Pancreas (tissue), 10 donors: ENCODE data around the gene HHATL. TPM values are rescaled to one million over a fixed set of nuclear protein-coding genes. Genes with fewer than 3 reads are reported as not detected.

Experiments used
- ATAC-seq, 4 donors: fragments of 200-7000 bp; cut with Tn5 transposase; one replicate each; pipeline versions ENCODE4 v1.8.0 to v1.9.1; 2020; ENCODE audit warnings: mild to moderate bottlenecking in 4 of 4, moderate library complexity in 4 of 4
- DNase-seq, 6 donors: peaks; one replicate each; pipeline ENCODE4 v3.0.0-alpha.2; 2020
- FAIRE-seq: peaks from 2 replicates; lab custom pipeline; 2012; peaks lifted over from hg19 to GRCh38; lab: Jason Lieb, UNC
- H3K27ac ChIP-seq, 4 donors: fragments of 200-600 bp; sonication (generic); 1 replicate in 3 of 4; 2 replicates in 1 of 4; pipeline versions ENCODE4 v1.5.0 to v1.8.0; 2020
- H3K27me3 ChIP-seq, 4 donors: fragments of 200-600 bp; one replicate each; pipeline ENCODE4 v1.8.0; 2021
- H3K36me3 ChIP-seq, 3 donors: fragments of 200-600 bp; sonication (generic) in 1 of 3; one replicate each; pipeline versions ENCODE4 v1.5.0 to v1.8.0; 2020 to 2021
- H3K4me1 ChIP-seq, 3 donors: fragments of 200-600 bp; one replicate each; pipeline ENCODE4 v1.8.0; 2021
- H3K4me3 ChIP-seq, 4 donors: fragments of 200-600 bp; sonication (generic) in 2 of 4; one replicate each; pipeline versions ENCODE4 v1.5.0 to v1.8.0; 2020 to 2021
- H3K9me3 ChIP-seq, 4 donors: fragments of 200-600 bp; one replicate each; pipeline ENCODE4 v1.8.0; 2021
- CTCF ChIP-seq, 4 donors: fragments of 200-600 bp; sonication (generic) in 3 of 4; IDR thresholded peaks; one replicate each; pipeline versions ENCODE4 v1.5.0 to v1.8.0; 2021; ENCODE audit warnings: antibody characterized with exemption in 4 of 4
- WGBS, 2 donors: extraction: QIAGEN DNeasy Blood & Tissue Kit; methylation state at CpG; one replicate each; pipeline ENCODE4 v1.1.7; 2013; 5-methylcytosine and 5-hydroxymethylcytosine counted together
- intact Hi-C, 3 donors: fragments of 100-400 bp; cut with DNase I; formaldehyde crosslinking; loops; one replicate each; pipeline versions ENCODE4 v1.11.1 to v1.14.2; 2022
- polyA plus RNA-seq, 2 donors: library from polyadenylated mRNA; stranded (reverse); fragments of 200-250 nt; gene quantifications; one replicate each; pipeline ENCODE4 v1.2.3, GENCODE V29; 2013
- total RNA-seq, 6 donors: library from RNA; stranded (reverse); fragmentation: NEBNext Ultra II Directional in 4 of 6; extraction: Animal tissue kit (Norgen Biotek cat#: 25700) in 4 of 6; gene quantifications; one replicate each; pipeline versions ENCODE4 v1.2.1 to v1.2.4, GENCODE V29; 2021 to 2023
- donor health status: healthy with polysubstance abuse.
- donor health status: DM: no; HTN: no; CAD: no; lungs with moderate emphysema.
- donor health status: DM: no; HTN: no; CAD: no.
- donor health status: control.
- donor health status: control.
- donor health status: Bipolar disorder and iron deficiency.
- donor health status: DM: yes; HTN: yes; CAD: no.
- donor health status: DM: no; HTN: no; CAD: no.
- donor health status: DM: no; HTN: no; CAD: no.
- donor health status: DM: yes; HTN: yes; CAD: no.

HHATL gene
- total and polyA plus RNA-seq, 8 donors = 0.42 to 17.8 (median 2.4) TPM; not detected in 1

GRCh38 chr3:42704136-42704841 is 1.7 kb upstream of the HHATL start:
- Histone ChIP-seq H3K9me3 (no peaks in the 10 kb centered on the region), H3K27ac (no peak overlapping the region), H3K4me3 (no peak overlapping the region), H3K4me1 (no peaks in the 10 kb centered on the region), H3K36me3 (no peaks in the 10 kb centered on the region), H3K27me3 (no peaks in the 10 kb centered on the region)
- FAIRE-seq = no peak
- intact Hi-C loops = no loop called here
- peak in 1 of 6 donors; percentile 3 for DNase-seq
- ATAC-seq = no peak
- WGBS, 2 donors = 78 to 86% methylated on average over 8 of the region's 8 CpGs
- no peak for TF ChIP-seq CTCF (IDR thresholded peaks at IDR 0.05)

- DNase-seq (peak in 1 of 6 donors; percentile 5), FAIRE-seq (no peak), ATAC-seq (no peak)
- Histone ChIP-seq H3K4me1 (no peaks in the 10 kb centered on the region), H3K36me3 (no peaks in the 10 kb centered on the region), H3K9me3 (no peaks in the 10 kb centered on the region), H3K4me3 (no peak overlapping the region), H3K27me3 (no peaks in the 10 kb centered on the region), H3K27ac (no peak overlapping the region)
- TF ChIP-seq CTCF (IDR thresholded peaks at IDR 0.05) = no peak
- intact Hi-C loops = no loop called here
- 57 to 79% methylated on average over 5 of the region's 5 CpGs for WGBS, 2 donors
These were observed 1.1 kb upstream of the HHATL start for GRCh38 chr3:42703695-42704025.

- Histone ChIP-seq H3K4me1 (no peaks in the 10 kb centered on the region), H3K27me3 (no peaks in the 10 kb centered on the region), H3K36me3 (no peaks in the 10 kb centered on the region), H3K9me3 (no peaks in the 10 kb centered on the region), H3K4me3 (no peak overlapping the region), H3K27ac (no peak overlapping the region)
- FAIRE-seq (no peak), ATAC-seq (no peak), DNase-seq (peak in 1 of 6 donors; percentile 8)
- intact Hi-C loops = no loop called here
- no peak for TF ChIP-seq CTCF (IDR thresholded peaks at IDR 0.05)
- WGBS, 2 donors = 79 to 86% methylated on average over 6 of the region's 6 CpGs
These were observed 540 bp upstream of the HHATL start for GRCh38 chr3:42702982-42703694.

- DNase-seq = peak in 4 of 6 donors; percentile 10 to 50 (median 28)
- no peaks in the 10 kb centered on the region for H3K4me1 ChIP-seq
- no peak for TF ChIP-seq CTCF (IDR thresholded peaks at IDR 0.05)
- intact Hi-C loops = no loop called here
- H3K36me3 ChIP-seq = no peaks in the 10 kb centered on the region
- peak; percentile 38 to 92 (median 70) for ATAC-seq
- H3K4me3 ChIP-seq = no peak overlapping the region
- no peaks in the 10 kb centered on the region for H3K9me3 ChIP-seq
- H3K27me3 ChIP-seq = no peaks in the 10 kb centered on the region
- no peak for FAIRE-seq
- H3K27ac ChIP-seq = no peak overlapping the region
- WGBS, 2 donors = 37 to 39% methylated on average over 14 to 15 of the region's 15 CpGs
These were observed 1.1 kb downstream of the HHATL start for GRCh38 chr3:42701371-42702065.
